K562 (cell line): ENCODE measurements around the gene EN1.

Experiments used
- GABPA ChIP-seq: fragments of 200-800 bp; sonication (Bioruptor generic); conservative IDR thresholded peaks from 2 replicates; pipeline ENCODE4 v1.6.1; 2016; ENCODE audit warnings: low read depth, missing genetic modification characterization, missing compliant biosample characterization
- HDAC2 ChIP-seq: fragments of 450-650 bp; IDR thresholded peaks from 2 replicates; pipeline ENCODE4 v1.6.1; 2016; ENCODE audit warnings: mild to moderate bottlenecking

DNA sequence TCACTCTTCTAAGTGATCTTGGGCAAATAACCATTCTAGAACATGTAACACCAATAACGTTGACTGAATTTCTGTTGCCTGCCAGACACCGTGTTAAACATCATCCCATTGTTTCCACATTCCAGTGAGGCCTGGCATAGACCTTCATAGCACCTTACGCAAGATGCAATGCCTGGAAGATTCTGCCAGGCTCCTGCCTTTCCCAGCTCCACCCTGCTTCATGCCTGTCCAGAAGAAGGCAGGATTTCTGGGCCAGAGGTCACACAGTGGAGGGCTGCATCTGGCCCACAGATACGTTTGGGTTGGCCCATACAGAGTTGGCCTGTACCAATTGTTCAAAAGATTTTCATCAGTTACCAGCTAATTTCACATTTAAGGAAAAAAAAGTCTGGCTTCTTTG is 46.3 kb downstream of the EN1 start:
- no peak for TF ChIP-seq HDAC2
- no peak for TF ChIP-seq GABPA
